Lower lobe of right lung (tissue), 2 donors: Measurements from ENCODE around the gene ADAMTS12. TPM values are rescaled to one million over a fixed set of nuclear protein-coding genes. Genes with fewer than 3 reads are reported as not detected.
"Not testable (repeated sequence)": the region's sequence is repeated elsewhere in the genome, so short reads cannot be mapped to it uniquely, and the experiment has no call there.

Experiments used
- ATAC-seq, 2 donors: fragments of 200-7000 bp; cut with Tn5 transposase; one replicate each; pipeline ENCODE4 v1.9.1; 2020 to 2022; ENCODE audit warnings: mild to moderate bottlenecking in 2 of 2, moderate library complexity in 2 of 2
- DNase-seq: peaks from one replicate; pipeline ENCODE4 v3.0.0-alpha.2; 2020
- H3K27ac ChIP-seq: fragments of 200-600 bp; one replicate; pipeline ENCODE4 v1.8.0; 2022
- H3K27me3 ChIP-seq: fragments of 200-600 bp; one replicate; pipeline ENCODE4 v1.8.0; 2022; ENCODE audit warnings: low read depth
- H3K36me3 ChIP-seq: fragments of 200-600 bp; one replicate; pipeline ENCODE4 v1.8.0; 2022; ENCODE audit warnings: mild to moderate bottlenecking
- H3K4me1 ChIP-seq: fragments of 200-600 bp; one replicate; pipeline ENCODE4 v1.8.0; 2022
- H3K4me3 ChIP-seq: fragments of 200-600 bp; one replicate; pipeline ENCODE4 v1.8.0; 2022; ENCODE audit warnings: mild to moderate bottlenecking
- H3K9me3 ChIP-seq: fragments of 200-600 bp; one replicate; pipeline ENCODE4 v1.8.0; 2022
- intact Hi-C: fragments of 100-400 bp; cut with DNase I; formaldehyde crosslinking; loops from one replicate; pipeline ENCODE4 v1.11.0; 2022
- total RNA-seq: library from RNA; stranded (reverse); fragmentation: NEBNext Ultra II Directional; extraction: Animal tissue kit (Norgen Biotek cat#: 25700); gene quantifications from one replicate; pipeline ENCODE4 v1.2.1, GENCODE V29; 2021
- TF ChIP-seq, protein P1 (sequence below): fragments of 200-600 bp; IDR thresholded peaks from one replicate; pipeline ENCODE4 v1.8.0; 2022; ENCODE audit warnings: antibody characterized with exemption, mild to moderate bottlenecking
- donor health status: DM: no; HTN: yes; CAD: no; lungs with severe emphysema.

Gene ADAMTS12
- total RNA-seq, 1 donor from 2014 or later: 7.6 TPM

DNA sequence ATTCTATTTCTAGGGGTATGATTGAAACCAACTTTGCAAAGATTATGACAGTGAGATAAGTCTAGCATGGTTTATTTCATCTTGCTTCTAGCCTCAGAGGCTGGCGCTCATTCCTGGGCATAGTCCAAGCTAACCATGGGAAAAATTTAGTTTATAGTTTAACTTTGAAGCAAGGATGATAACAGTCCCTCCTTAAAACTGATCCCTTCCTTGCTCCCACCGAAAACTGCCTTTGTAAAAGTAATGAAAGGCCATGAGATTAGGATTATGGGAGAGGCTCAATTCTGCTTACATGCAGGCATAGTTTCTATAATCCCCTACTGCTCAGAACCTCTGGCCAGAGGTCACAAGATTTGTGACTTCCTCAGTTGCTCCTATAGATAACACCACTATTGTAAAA lies 375.4 kb downstream of the ADAMTS12 start:
- no peaks in the 10 kb centered on the region for H3K27me3 ChIP-seq
- no peaks in the 10 kb centered on the region for H3K9me3 ChIP-seq
- no peak overlapping the region for H3K4me3 ChIP-seq
- no peak overlapping the region for H3K27ac ChIP-seq
- no peaks in the 10 kb centered on the region for H3K36me3 ChIP-seq
- ATAC-seq (no peak), DNase-seq (no peak)
- intact Hi-C loops: no loop called here
- TF ChIP-seq, protein P1, sequence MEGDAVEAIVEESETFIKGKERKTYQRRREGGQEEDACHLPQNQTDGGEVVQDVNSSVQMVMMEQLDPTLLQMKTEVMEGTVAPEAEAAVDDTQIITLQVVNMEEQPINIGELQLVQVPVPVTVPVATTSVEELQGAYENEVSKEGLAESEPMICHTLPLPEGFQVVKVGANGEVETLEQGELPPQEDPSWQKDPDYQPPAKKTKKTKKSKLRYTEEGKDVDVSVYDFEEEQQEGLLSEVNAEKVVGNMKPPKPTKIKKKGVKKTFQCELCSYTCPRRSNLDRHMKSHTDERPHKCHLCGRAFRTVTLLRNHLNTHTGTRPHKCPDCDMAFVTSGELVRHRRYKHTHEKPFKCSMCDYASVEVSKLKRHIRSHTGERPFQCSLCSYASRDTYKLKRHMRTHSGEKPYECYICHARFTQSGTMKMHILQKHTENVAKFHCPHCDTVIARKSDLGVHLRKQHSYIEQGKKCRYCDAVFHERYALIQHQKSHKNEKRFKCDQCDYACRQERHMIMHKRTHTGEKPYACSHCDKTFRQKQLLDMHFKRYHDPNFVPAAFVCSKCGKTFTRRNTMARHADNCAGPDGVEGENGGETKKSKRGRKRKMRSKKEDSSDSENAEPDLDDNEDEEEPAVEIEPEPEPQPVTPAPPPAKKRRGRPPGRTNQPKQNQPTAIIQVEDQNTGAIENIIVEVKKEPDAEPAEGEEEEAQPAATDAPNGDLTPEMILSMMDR: no peak
- no peaks in the 10 kb centered on the region for H3K4me1 ChIP-seq

GRCh38 chr5:33515366-33515765 lies 376.4 kb downstream of the ADAMTS12 start:
- H3K4me3 ChIP-seq, H3K27me3 ChIP-seq, ATAC-seq, DNase-seq, H3K9me3 ChIP-seq, H3K4me1 ChIP-seq, H3K36me3 ChIP-seq, H3K27ac ChIP-seq, intact Hi-C loops: not testable (repeated sequence)

- intact Hi-C loops: no loop called here
Observed at GRCh38 chr5:33513462-33514185, 378.2 kb downstream of the ADAMTS12 start.

DNA sequence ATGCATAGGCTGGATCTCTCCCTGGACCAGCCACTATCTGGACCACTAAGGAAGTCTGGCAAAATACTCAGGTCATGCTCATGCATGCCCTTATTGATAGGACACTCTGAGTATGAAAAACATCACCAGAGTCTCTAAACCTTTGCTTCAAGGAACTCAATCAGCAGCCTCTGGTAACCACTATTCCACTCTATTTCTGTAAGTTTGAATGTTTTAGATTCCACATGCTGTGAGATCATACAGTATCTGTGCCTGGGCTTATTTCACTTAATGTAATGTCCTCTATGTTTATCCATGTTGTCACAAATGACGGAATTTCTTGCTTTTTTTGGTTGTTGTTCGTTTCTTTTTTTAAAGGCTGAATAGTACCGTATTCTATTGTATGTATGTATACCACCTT lies 382.8 kb downstream of the ADAMTS12 start:
- Histone ChIP-seq H3K27me3 (no peaks in the 10 kb centered on the region), H3K9me3 (no peaks in the 10 kb centered on the region), H3K4me1 (no peaks in the 10 kb centered on the region), H3K4me3 (no peak overlapping the region), H3K27ac (no peak overlapping the region), H3K36me3 (no peaks in the 10 kb centered on the region)
- TF ChIP-seq, protein P1: no peak
- intact Hi-C loops: no loop called here
- no peak for ATAC-seq
- DNase-seq: no peak

More at GRCh38 chr5:33513462-33514185, 378.2 kb downstream of the ADAMTS12 start:
- H3K36me3 ChIP-seq: no peaks in the 10 kb centered on the region
- no peaks in the 10 kb centered on the region for H3K4me1 ChIP-seq
- ATAC-seq: no peak
- DNase-seq: no peak
- no peak overlapping the region for H3K4me3 ChIP-seq
- no peaks in the 10 kb centered on the region for H3K27me3 ChIP-seq
- TF ChIP-seq, protein P1: no peak
- H3K9me3 ChIP-seq: no peaks in the 10 kb centered on the region
- no peak overlapping the region for H3K27ac ChIP-seq

GRCh38 chr5:33507426-33507825 lies 384.4 kb downstream of the ADAMTS12 start:
- intact Hi-C loops: no loop called here
- H3K27me3 ChIP-seq: no peaks in the 10 kb centered on the region
- no peak overlapping the region for H3K4me3 ChIP-seq
- H3K36me3 ChIP-seq: no peaks in the 10 kb centered on the region
- H3K9me3 ChIP-seq: no peaks in the 10 kb centered on the region
- H3K27ac ChIP-seq: no peak overlapping the region
- ATAC-seq: no peak
- H3K4me1 ChIP-seq: no peaks in the 10 kb centered on the region
- TF ChIP-seq, protein P1: no peak
- no peak for DNase-seq

- Histone ChIP-seq H3K4me1 (no peaks in the 10 kb centered on the region), H3K4me3 (no peak overlapping the region), H3K36me3 (no peaks in the 10 kb centered on the region), H3K27ac (no peak overlapping the region), H3K9me3 (no peaks in the 10 kb centered on the region), H3K27me3 (no peaks in the 10 kb centered on the region)
- TF ChIP-seq, protein P1: no peak
- no peak for ATAC-seq
- intact Hi-C loops: no loop called here
- DNase-seq: no peak
Observed at GRCh38 chr5:33504570-33504969, 387.2 kb downstream of the ADAMTS12 start.
